Testis (tissue), 2 donors: ENCODE results near the gene RAPGEF5.

ENCODE experiments used
- CTCF ChIP-seq, 3 experiments: fragments of 450-650 bp in 2 of 3; fragments of 200-600 bp in 1 of 3; sonication (generic) in 1 of 3; IDR thresholded peaks; one replicate each; pipeline ENCODE4 v1.5.1; 2016 to 2019; ENCODE audit warnings: antibody characterized with exemption in 3 of 3, mild to moderate bottlenecking in 2 of 3, moderate library complexity in 1 of 3
- POLR2A ChIP-seq: fragments of 450-650 bp; IDR thresholded peaks from one replicate; pipeline ENCODE4 v1.6.1; 2017; ENCODE audit warnings: antibody characterized with exemption, mild to moderate bottlenecking, moderate library complexity

- TF ChIP-seq CTCF (IDR thresholded peaks at IDR 0.05) (no peak), POLR2A (no peak)
Observed at GRCh38 chr7:22361795-22362194, 4.8 kb upstream of the RAPGEF5 start.
